ENCODE measurements around the gene EIF3I.
A peak's percentile ranks its signal among the peaks of the same experiment; 100 is the strongest.

The EIF3I gene
- 114 to 141 (median 118) reads per million in 3 donors for total RNA-seq

DNA sequence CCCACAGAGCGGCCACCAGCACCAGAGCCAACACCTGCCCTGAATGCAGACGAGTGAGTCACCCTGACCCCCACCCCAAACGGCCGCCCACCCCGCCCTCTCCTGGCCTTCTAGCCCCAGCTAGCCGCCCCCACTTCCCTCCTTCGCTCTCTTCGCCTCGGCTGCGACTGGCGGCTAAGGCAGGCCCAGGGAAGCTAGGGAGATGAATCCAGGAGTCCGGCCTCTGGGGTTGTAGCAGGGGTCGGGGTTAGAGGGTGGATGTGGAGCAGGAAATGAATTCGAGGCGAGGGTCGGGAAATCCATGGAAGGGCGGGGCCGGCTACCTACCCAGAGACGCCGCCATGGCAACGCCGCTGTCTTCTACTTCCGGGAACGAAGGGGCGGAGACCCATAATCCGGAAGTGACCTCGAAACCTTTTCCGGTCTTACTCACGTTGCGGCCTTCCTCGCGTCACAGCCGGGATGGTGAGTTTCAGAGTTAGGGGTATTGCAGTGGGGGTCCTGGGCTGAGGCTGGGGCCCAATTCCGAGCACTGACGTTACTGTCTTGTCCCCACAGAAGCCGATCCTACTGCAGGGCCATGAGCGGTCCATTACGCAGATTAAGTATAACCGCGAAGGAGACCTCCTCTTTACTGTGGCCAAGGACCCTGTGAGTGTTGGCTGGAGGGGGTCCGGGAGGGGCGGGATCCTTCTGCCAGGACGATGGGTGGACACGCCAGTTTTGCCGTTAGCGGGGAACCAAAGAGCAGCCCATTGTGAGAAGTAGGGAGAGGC, at the start of gene EIF3I, which contains the start of gene TMEM234:
EIF3I (plus strand) TSS at position 428 of the 776 bp plus-strand sequence; CDS start at position 463, 35 bp downstream.
TMEM234 (minus strand) TSS at position 374 of the 776 bp plus-strand sequence; CDS start at position 343, 31 bp downstream.
- Histone ChIP-seq H3K9me3 (ENCODE audit: control insufficient read depth, low read length) (no peaks in the 10 kb centered on the region), H3K36me3 (ENCODE audit: control insufficient read depth, insufficient read depth, low read length) (peaks cover 10% of the 10 kb centered on the region), H3K27ac (ENCODE audit: insufficient read depth, low read length, poor library complexity, severe bottlenecking) (peak within 1 kb of the TSS; percentile 96), H3K4me1 (ENCODE audit: control insufficient read depth, insufficient read depth, low read length, poor library complexity, severe bottlenecking) (peaks cover 20% of the 10 kb centered on the region), H3K4me3 (ENCODE audit: insufficient read depth, low read depth, low read length, poor library complexity, severe bottlenecking) (peak within 1 kb of the TSS; percentile 70), H3K27me3 (replicated peaks; ENCODE audit: control insufficient read depth, insufficient read depth, low read length, poor library complexity, severe bottlenecking) (no peaks in the 10 kb centered on the region)
- DNase-seq, result peak; percentile 85 to 91 (median 86)

DNA sequence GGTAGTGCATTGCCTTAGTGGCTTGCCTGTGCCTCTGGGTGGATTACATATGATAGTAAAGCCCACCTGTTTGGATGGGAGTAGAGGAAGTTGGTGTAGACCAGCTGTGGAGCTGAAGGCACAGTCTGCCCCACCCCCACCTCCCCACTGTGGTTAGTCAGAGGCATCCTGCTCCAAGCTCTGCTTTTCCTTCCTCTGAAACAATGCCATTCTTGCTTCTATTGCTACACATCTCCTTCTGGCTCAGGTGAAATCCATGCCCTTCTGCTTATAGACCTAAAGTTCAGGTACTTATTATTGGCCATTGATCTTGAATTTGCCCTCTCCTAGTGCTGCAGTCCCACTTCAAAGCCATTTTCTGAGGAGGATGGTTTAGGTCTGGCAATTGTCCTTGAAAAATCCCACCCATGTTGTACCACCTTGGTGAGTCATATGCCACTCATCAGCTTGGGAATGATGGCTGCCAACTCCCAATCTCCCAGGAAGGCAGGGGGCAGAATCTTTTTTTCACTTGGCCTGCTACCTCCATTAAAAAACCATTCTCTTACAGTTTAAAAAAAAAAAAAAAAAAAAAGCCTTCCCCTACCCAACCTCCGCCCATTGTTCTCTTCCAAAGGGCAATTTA, 49.5 kb upstream of the EIF3I start:
- Histone ChIP-seq H3K36me3 (ENCODE audit: control insufficient read depth, insufficient read depth, low read length) (peaks cover 37% of the 10 kb centered on the region), H3K4me3 (ENCODE audit: insufficient read depth, low read depth, low read length, poor library complexity, severe bottlenecking) (no peak overlapping the region), H3K27me3 (replicated peaks; ENCODE audit: control insufficient read depth, insufficient read depth, low read length, poor library complexity, severe bottlenecking) (no peaks in the 10 kb centered on the region), H3K4me1 (ENCODE audit: control insufficient read depth, insufficient read depth, low read length, poor library complexity, severe bottlenecking) (no peaks in the 10 kb centered on the region), H3K9me3 (ENCODE audit: control insufficient read depth, low read length) (no peaks in the 10 kb centered on the region), H3K27ac (ENCODE audit: insufficient read depth, low read length, poor library complexity, severe bottlenecking) (no peak overlapping the region)
- DNase-seq, result no peak

DNA sequence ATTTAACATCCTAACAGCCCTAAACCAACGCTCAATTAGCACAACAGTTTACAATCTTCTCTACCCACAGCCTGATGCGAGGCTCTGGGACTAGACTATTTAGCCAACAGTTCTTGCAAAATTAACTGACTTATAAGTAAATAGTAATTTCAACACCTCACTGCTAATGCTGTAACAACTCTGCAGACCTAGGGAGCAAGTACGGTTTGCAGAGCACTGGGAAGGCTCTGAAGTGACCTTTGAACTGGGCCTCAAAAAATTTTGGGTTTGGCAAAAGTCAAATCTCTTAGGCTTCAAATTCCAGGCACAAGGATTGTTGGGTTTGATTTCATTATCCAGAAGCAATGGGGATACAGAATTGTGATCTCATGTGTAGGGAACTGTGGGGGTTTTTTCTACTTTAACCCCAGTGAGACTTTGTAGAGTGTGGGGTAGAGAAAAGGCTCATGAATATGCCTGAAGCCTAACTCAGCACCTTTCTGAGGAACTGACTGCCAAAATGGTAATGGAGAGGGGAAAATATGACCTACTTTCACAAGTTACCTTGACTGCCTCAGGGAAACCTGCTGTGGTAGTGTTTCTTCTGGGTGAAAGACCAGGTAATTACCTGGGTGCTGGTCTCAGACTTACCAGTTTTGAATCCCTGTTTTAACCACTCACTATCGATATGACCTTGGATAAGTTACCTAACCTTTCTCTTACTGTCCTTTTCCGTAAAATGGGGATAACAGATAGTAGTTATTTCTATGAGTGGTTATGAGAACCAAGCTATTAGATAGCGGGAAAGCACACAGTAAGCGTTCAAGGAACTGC, 43.6 kb upstream of the EIF3I start:
- Histone ChIP-seq H3K4me1 (ENCODE audit: control insufficient read depth, insufficient read depth, low read length, poor library complexity, severe bottlenecking) (peaks cover 20% of the 10 kb centered on the region), H3K36me3 (ENCODE audit: control insufficient read depth, insufficient read depth, low read length) (peaks cover 9% of the 10 kb centered on the region), H3K9me3 (ENCODE audit: control insufficient read depth, low read length) (no peaks in the 10 kb centered on the region), H3K27ac (ENCODE audit: insufficient read depth, low read length, poor library complexity, severe bottlenecking) (peak overlapping the region; percentile 82), H3K27me3 (replicated peaks; ENCODE audit: control insufficient read depth, insufficient read depth, low read length, poor library complexity, severe bottlenecking) (no peaks in the 10 kb centered on the region), H3K4me3 (ENCODE audit: insufficient read depth, low read depth, low read length, poor library complexity, severe bottlenecking) (no peak overlapping the region)
- DNase-seq, result no peak

DNA sequence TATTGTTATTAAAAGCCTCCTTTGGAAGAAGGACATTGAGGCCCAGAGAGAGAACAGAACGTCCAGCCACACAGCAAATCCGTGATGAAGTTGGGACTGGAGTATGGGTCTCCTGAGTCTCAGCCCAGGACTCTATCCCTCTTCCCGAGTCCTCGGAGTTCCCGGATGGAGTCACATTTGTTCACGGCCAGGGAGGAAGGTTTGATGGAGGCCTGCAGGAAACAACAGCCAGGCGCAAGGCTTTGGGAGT, 43.1 kb upstream of the EIF3I start:
- peaks cover 14% of the 10 kb centered on the region for H3K36me3 ChIP-seq (ENCODE audit: control insufficient read depth, insufficient read depth, low read length)
- H3K27ac ChIP-seq (ENCODE audit: insufficient read depth, low read length, poor library complexity, severe bottlenecking), result peak overlapping the region; percentile 82
- H3K9me3 ChIP-seq (ENCODE audit: control insufficient read depth, low read length), result no peaks in the 10 kb centered on the region
- no peak for DNase-seq
- H3K27me3 ChIP-seq (replicated peaks; ENCODE audit: control insufficient read depth, insufficient read depth, low read length, poor library complexity, severe bottlenecking), result no peaks in the 10 kb centered on the region
- peaks cover 20% of the 10 kb centered on the region for H3K4me1 ChIP-seq (ENCODE audit: control insufficient read depth, insufficient read depth, low read length, poor library complexity, severe bottlenecking)
- H3K4me3 ChIP-seq (ENCODE audit: insufficient read depth, low read depth, low read length, poor library complexity, severe bottlenecking), result peak overlapping the region; percentile 78

DNA sequence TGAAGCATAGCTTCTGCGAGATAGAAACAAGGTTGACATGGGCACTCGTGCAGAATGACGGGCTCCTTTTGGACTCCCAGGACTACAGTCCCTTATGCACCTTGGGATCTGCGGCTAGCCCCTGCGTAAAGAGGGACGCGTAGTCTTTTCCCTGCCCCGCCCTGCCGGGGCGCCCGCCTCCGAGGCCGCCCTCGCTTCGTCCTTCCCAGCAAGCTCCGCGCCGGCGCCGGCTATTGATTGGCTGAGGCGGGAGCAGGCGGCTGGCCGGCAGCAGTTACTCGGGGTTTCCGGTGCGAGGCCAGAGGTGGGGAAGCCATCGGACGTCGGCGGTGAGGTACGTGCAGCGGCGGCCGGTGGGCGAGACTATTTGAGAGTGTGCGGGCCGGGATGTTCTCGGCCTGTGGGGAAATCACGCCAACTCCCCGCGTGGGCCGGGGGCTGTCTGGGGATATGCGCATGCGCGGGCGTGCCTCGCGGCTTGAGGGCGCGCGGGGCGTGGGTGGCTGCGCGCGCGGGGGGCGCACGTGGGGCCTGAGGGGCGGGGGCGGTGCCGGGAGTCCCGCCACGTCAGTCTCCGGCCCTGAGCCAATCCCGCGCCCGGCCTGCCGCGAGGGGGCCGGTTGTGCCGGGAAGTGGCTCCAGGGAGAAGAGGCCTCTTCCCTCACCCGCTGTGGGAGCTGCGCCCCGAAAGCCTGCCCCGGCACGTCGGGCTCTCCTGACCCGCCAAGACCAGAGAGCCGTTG, 42.6 kb upstream of the EIF3I start, which contains the start of gene TXLNA:
TXLNA (plus strand) TSS at position 233 of the 743 bp plus-strand sequence. CDS start 671 bp downstream, outside the sequence.
- peaks cover 20% of the 10 kb centered on the region for H3K4me1 ChIP-seq (ENCODE audit: control insufficient read depth, insufficient read depth, low read length, poor library complexity, severe bottlenecking)
- DNase-seq, result peak; percentile 79 to 83 (median 80)
- no peaks in the 10 kb centered on the region for H3K9me3 ChIP-seq (ENCODE audit: control insufficient read depth, low read length)
- H3K36me3 ChIP-seq (ENCODE audit: control insufficient read depth, insufficient read depth, low read length), result peaks cover 19% of the 10 kb centered on the region
- peak within 1 kb of the TSS; percentile 78 for H3K4me3 ChIP-seq (ENCODE audit: insufficient read depth, low read depth, low read length, poor library complexity, severe bottlenecking)
- no peaks in the 10 kb centered on the region for H3K27me3 ChIP-seq (replicated peaks; ENCODE audit: control insufficient read depth, insufficient read depth, low read length, poor library complexity, severe bottlenecking)
- H3K27ac ChIP-seq (ENCODE audit: insufficient read depth, low read length, poor library complexity, severe bottlenecking), result peak within 1 kb of the TSS; percentile 82

DNA sequence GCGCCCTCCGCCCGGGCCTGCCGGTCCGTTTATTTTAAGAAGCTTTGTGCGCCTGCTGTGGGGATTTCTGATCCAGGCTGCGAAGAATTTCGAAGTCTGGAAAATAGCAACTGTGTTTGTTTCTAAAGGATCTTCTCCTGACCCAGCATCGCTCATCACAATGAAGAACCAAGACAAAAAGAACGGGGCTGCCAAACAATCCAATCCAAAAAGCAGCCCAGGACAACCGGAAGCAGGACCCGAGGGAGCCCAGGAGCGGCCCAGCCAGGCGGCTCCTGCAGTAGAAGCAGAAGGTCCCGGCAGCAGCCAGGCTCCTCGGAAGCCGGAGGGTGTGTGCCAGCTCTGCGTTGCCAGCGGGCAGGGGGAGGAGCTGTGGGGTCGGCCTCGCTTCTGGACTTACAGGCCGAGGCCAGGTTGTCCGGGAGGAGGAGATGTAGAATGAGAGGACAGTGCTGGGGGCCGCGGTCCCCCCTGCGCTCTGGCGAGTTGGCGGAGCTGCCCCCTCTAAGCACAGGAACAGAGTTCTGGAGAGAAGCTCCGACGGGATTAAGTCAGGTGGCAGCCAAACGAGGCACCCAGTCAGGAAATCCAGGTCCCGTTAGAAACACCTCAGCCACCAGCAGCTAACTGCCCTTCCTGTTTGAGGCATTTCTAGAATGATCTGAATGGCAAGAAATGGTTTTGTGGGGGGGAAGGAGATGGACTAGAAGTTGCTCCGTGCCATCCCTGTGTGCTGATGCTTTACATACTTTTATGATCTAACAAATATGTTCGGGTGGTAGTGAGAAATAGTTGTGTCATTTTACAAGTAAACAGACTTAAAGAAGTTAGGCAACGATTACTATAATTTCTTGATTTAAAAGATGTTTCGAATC, 41.8 kb upstream of the EIF3I start:
- Histone ChIP-seq H3K27me3 (replicated peaks; ENCODE audit: control insufficient read depth, insufficient read depth, low read length, poor library complexity, severe bottlenecking) (no peaks in the 10 kb centered on the region), H3K27ac (ENCODE audit: insufficient read depth, low read length, poor library complexity, severe bottlenecking) (peak overlapping the region; percentile 82), H3K36me3 (ENCODE audit: control insufficient read depth, insufficient read depth, low read length) (peaks cover 20% of the 10 kb centered on the region), H3K4me1 (ENCODE audit: control insufficient read depth, insufficient read depth, low read length, poor library complexity, severe bottlenecking) (peaks cover 20% of the 10 kb centered on the region), H3K9me3 (ENCODE audit: control insufficient read depth, low read length) (no peaks in the 10 kb centered on the region), H3K4me3 (ENCODE audit: insufficient read depth, low read depth, low read length, poor library complexity, severe bottlenecking) (peak overlapping the region; percentile 78)
- DNase-seq, result no peak

DNA sequence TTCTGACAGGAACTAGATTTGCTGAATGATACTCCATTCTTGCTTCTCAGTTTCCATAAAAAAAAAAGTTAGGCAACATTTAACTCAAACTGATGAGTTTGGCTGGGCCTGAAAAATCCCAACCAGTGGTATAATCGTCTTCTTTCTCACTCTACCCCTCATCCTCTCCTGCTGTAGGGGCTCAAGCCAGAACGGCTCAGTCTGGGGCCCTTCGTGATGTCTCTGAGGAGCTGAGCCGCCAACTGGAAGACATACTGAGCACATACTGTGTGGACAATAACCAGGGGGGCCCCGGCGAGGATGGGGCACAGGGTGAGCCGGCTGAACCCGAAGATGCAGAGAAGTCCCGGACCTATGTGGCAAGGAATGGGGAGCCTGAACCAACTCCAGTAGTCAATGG, 41.1 kb upstream of the EIF3I start:
- Histone ChIP-seq H3K27ac (ENCODE audit: insufficient read depth, low read length, poor library complexity, severe bottlenecking) (no peak overlapping the region), H3K4me3 (ENCODE audit: insufficient read depth, low read depth, low read length, poor library complexity, severe bottlenecking) (peak overlapping the region; percentile 26), H3K4me1 (ENCODE audit: control insufficient read depth, insufficient read depth, low read length, poor library complexity, severe bottlenecking) (peaks cover 20% of the 10 kb centered on the region), H3K36me3 (ENCODE audit: control insufficient read depth, insufficient read depth, low read length) (peaks cover 23% of the 10 kb centered on the region), H3K27me3 (replicated peaks; ENCODE audit: control insufficient read depth, insufficient read depth, low read length, poor library complexity, severe bottlenecking) (no peaks in the 10 kb centered on the region), H3K9me3 (ENCODE audit: control insufficient read depth, low read length) (no peaks in the 10 kb centered on the region)
- DNase-seq, result no peak

DNA sequence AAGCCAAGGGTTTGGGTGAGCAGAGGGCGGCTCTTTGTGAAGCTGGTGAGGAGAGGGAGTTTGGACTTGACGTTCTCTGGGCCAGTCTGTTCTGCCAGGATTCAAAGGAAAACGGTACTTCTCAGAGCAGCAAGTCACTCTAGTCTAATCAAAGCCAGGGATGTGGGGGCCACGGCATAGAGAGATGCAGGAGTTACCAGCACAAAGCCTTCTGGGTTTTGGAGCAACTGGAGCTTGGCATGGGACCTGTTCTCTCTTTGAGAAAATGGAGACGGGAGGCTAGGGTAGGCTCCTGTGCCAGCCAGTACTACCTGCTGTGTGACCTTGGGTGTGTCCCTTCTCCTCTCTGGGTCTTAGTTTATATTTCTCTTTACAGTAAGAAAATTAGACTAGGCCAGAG, 40.6 kb upstream of the EIF3I start:
- DNase-seq, result no peak
- Histone ChIP-seq H3K9me3 (ENCODE audit: control insufficient read depth, low read length) (no peaks in the 10 kb centered on the region), H3K27me3 (replicated peaks; ENCODE audit: control insufficient read depth, insufficient read depth, low read length, poor library complexity, severe bottlenecking) (no peaks in the 10 kb centered on the region), H3K36me3 (ENCODE audit: control insufficient read depth, insufficient read depth, low read length) (peaks cover 25% of the 10 kb centered on the region), H3K4me3 (ENCODE audit: insufficient read depth, low read depth, low read length, poor library complexity, severe bottlenecking) (no peak overlapping the region), H3K27ac (ENCODE audit: insufficient read depth, low read length, poor library complexity, severe bottlenecking) (no peak overlapping the region), H3K4me1 (ENCODE audit: control insufficient read depth, insufficient read depth, low read length, poor library complexity, severe bottlenecking) (peaks cover 20% of the 10 kb centered on the region)

DNA sequence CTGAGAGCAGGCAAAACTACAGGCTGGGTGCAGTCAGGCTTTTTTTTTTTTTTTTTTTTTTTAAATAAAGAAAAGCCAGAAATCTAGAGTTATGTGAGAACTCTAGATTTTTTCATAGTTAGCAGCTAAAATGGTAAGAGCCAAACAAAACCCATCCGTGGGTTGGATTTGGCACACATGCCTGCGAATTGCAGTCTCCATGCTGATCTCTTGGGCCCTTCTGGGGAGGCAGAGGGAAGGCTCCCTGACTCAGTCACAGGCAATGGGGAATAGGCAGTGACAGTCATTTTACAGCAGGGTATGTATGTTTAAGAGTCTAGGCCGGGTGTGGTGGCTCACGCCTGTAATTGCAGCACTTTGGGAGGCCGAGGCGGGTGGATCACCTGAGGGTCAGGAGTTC, 40.1 kb upstream of the EIF3I start:
- no peak for DNase-seq
- no peaks in the 10 kb centered on the region for H3K9me3 ChIP-seq (ENCODE audit: control insufficient read depth, low read length)
- no peaks in the 10 kb centered on the region for H3K27me3 ChIP-seq (replicated peaks; ENCODE audit: control insufficient read depth, insufficient read depth, low read length, poor library complexity, severe bottlenecking)
- H3K4me3 ChIP-seq (ENCODE audit: insufficient read depth, low read depth, low read length, poor library complexity, severe bottlenecking), result no peak overlapping the region
- peaks cover 25% of the 10 kb centered on the region for H3K36me3 ChIP-seq (ENCODE audit: control insufficient read depth, insufficient read depth, low read length)
- peaks cover 20% of the 10 kb centered on the region for H3K4me1 ChIP-seq (ENCODE audit: control insufficient read depth, insufficient read depth, low read length, poor library complexity, severe bottlenecking)
- H3K27ac ChIP-seq (ENCODE audit: insufficient read depth, low read length, poor library complexity, severe bottlenecking), result no peak overlapping the region
